Bronchial epithelial cell (primary cell): ENCODE measurements around the gene ARAF. TPM values are rescaled to one million over a fixed set of nuclear protein-coding genes. Genes with fewer than 3 reads are reported as not detected.

Experiments
- DNase-seq: peaks from one replicate; pipeline ENCODE4 v3.0.0-alpha.2; 2010; ENCODE audit warnings: low read depth
- FAIRE-seq: peaks from 2 replicates; lab custom pipeline; 2011; peaks lifted over from hg19 to GRCh38; lab: Jason Lieb, UNC
- H3K27me3 ChIP-seq: 2 replicates; pipeline ENCODE4 v1.5.1; 2011; ENCODE audit warnings: low read length; ENCODE audit not compliant: control insufficient read depth, insufficient read depth
- H3K36me3 ChIP-seq: 2 replicates; pipeline ENCODE4 v1.5.1; 2011; ENCODE audit warnings: low read length; ENCODE audit not compliant: control insufficient read depth, insufficient read depth
- H3K4me3 ChIP-seq: 2 replicates; pipeline ENCODE4 v1.5.1; 2011; ENCODE audit warnings: mild to moderate bottlenecking, low read depth, low read length, control low read depth
- total RNA-seq: library from RNA; depleted of rRNA; stranded (reverse); fragments of >200 nt; gene quantifications from 2 replicates; pipeline ENCODE4 v1.2.1, GENCODE V29; 2014
- TF ChIP-seq, protein P1 (sequence below): IDR thresholded peaks from 2 replicates; pipeline ENCODE4 v1.5.1; 2011; ENCODE audit warnings: mild to moderate bottlenecking, moderate library complexity, low read length, control low read depth, inconsistent platforms; ENCODE audit not compliant: insufficient read depth, severe bottlenecking

ARAF gene
- total RNA-seq, 1 donor from 2014 or later, result 9.2 TPM

DNA sequence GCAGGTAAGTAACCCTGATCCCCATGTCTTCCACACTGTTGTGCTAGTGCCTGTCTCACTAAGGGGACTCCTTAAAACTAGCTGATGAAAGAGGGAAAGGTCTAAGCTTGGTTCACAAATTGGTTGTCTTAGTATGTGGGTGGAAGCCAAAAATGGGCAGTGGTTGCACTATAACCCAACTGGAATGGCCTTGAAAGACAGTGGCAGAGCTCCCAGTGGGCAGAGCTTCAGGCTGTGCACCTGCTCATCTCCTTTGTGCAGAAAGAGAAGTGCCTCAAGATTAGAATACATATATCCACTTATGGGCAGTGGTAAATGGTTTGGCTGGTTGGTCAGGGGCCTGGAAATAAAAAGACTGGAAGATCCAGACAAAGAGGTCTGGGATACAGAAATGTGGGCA is 51.4 kb downstream of the ARAF start:
- DNase-seq (no peak), FAIRE-seq (no peak)
- Histone ChIP-seq H3K27me3 (no peaks in the 10 kb centered on the region), H3K36me3 (no peaks in the 10 kb centered on the region), H3K4me3 (no peak overlapping the region)
- TF ChIP-seq, protein P1, sequence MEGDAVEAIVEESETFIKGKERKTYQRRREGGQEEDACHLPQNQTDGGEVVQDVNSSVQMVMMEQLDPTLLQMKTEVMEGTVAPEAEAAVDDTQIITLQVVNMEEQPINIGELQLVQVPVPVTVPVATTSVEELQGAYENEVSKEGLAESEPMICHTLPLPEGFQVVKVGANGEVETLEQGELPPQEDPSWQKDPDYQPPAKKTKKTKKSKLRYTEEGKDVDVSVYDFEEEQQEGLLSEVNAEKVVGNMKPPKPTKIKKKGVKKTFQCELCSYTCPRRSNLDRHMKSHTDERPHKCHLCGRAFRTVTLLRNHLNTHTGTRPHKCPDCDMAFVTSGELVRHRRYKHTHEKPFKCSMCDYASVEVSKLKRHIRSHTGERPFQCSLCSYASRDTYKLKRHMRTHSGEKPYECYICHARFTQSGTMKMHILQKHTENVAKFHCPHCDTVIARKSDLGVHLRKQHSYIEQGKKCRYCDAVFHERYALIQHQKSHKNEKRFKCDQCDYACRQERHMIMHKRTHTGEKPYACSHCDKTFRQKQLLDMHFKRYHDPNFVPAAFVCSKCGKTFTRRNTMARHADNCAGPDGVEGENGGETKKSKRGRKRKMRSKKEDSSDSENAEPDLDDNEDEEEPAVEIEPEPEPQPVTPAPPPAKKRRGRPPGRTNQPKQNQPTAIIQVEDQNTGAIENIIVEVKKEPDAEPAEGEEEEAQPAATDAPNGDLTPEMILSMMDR, result no peak

DNA sequence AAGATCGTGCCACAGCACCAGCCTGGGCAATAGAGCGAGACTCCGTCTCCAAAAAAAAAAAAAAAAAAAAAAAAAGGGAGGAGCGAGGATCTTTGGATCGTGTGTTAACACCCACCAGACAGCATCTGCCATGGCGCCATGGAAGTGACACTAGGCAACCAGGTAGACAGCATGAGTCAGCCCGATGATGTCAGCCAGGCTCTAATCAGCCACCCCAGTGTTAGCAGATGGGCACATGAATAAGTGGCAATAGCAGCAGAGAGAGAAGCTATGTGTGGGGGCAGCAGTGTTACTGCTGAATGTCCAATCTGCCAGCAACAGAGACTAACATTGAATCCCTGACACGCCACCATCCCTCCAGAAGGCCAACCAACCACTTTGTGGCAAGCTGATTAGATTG is 52.1 kb downstream of the ARAF start:
- DNase-seq (no peak), FAIRE-seq (peak; percentile 40)
- TF ChIP-seq, protein P1, result no peak
- H3K36me3 ChIP-seq, result no peaks in the 10 kb centered on the region
- H3K4me3 ChIP-seq, result no peak overlapping the region
- no peaks in the 10 kb centered on the region for H3K27me3 ChIP-seq

DNA sequence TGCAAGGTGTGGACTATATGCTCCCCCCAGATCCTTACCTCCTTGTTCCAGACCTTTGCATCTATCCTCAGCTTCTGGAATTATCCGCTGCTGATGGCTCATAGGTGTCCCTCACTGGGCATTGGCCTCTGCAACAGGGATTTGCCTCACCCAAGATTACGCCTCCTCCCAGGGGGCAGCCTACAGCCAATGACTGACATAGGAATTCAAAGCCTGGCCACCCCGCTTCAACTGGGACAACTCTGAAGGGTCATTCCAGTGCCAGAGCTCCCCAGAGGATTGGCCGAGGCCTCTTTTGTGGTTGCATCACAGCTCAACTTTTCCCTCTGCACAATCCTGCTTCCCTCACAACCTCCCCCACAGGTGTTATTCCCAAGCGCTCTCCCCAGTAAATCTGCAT is 53.6 kb downstream of the ARAF start:
- TF ChIP-seq, protein P1, result no peak
- no peak for DNase-seq
- Histone ChIP-seq H3K36me3 (no peaks in the 10 kb centered on the region), H3K27me3 (no peaks in the 10 kb centered on the region), H3K4me3 (no peak overlapping the region)
- no peak for FAIRE-seq

DNA sequence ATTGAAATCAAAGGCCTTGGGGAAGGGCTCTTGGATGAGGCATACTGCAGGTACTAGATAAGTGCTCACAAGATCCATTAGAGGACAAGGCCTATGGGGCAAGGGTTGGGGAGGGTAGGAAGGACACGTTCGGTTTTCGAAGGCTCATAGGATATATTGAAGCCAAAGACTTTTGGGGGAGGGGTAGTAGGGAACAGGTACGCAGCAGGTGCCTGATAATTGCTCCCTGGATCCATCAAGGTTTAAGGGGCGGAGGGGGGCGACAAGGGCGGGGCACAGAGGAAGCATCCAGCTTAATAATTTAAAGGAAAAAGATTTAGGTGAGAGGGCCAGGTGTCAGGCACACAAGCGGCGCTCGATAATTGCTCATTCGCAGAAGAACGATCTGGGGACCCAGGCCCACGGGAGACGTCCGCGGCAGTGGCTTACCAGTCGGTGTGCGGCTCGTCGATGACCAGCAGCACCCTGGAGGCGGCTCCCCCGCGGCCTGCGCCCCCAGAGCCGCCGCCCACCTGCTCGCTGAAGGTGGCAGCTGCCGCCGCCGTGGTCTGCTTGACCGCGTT is 58.0 kb downstream of the ARAF start:
- DNase-seq, result no peak
- no peak for FAIRE-seq
- Histone ChIP-seq H3K27me3 (no peaks in the 10 kb centered on the region), H3K36me3 (no peaks in the 10 kb centered on the region), H3K4me3 (no peak overlapping the region)
- TF ChIP-seq, protein P1, result no peak

DNA sequence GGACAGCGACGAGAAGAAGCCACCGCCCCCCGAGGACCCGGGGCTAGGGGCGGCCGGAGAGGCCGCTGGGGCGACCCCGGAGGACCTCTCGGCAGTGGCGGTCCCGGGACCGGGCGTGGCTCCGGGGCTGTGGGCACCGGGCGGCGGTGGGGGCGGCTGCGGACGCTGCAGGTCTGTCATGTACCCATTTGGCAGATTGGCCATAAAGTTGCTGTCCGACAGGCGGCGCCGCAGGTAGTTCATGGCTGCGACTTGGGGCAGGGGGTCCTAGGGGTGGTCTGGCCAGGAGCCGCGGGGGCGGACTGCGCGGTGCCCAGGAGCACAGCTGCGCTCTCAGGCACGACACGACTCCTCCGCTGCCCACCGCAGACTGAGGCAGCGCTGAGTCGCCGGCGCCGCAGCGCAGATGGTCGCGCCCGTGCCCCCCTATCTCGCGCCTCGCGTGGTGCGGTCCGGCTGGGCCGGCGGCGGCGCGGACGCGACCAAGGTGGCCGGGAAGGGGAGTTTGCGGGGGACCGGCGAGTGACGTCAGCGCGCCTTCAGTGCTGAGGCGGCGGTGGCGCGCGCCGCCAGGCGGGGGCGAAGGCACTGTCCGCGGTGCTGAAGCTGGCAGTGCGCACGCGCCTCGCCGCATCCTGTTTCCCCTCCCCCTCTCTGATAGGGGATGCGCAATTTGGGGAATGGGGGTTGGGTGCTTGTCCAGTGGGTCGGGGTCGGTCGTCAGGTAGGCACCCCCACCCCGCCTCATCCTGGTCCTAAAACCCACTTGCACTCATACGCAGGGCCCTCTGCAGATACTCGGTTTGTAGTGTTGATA is 58.7 kb downstream of the ARAF start, which contains the start of gene SYN1:
SYN1 (minus strand) TSS at position 372 of the 817 bp plus-strand sequence; CDS start at position 243, 129 bp downstream.
- DNase-seq (peak; percentile 29), FAIRE-seq (no peak)
- H3K36me3 ChIP-seq, result no peaks in the 10 kb centered on the region
- TF ChIP-seq, protein P1, result peak; percentile 14
- no peaks in the 10 kb centered on the region for H3K27me3 ChIP-seq
- peak within 1 kb of the TSS; percentile 31 for H3K4me3 ChIP-seq
